Renal cortex interstitium (tissue), 11 donors: Measurements from ENCODE around the gene CHRNA5. TPM values are rescaled to one million over a fixed set of nuclear protein-coding genes. Genes with fewer than 3 reads are reported as not detected.
A peak's percentile ranks its signal among the peaks of the same experiment; 100 is the strongest.

Experiments
- DNase-seq, 11 donors: peaks; one replicate each; pipeline ENCODE4 v3.0.0-alpha.2; 2013; ENCODE audit warnings: low read depth in 9 of 11, low spot score in 4 of 11; ENCODE audit errors: extremely low read depth in 1 of 11
- polyA plus RNA-seq, 3 donors: library from polyadenylated mRNA; unstranded; fragments of 120-200 nt; gene quantifications; one replicate each; pipeline ENCODE4 v1.2.1, GENCODE V29; 2013; ENCODE audit not compliant: insufficient read length in 3 of 3

The CHRNA5 gene
- polyA plus RNA-seq, 3 donors, result 4.3 to 8.6 (median 8.5) TPM

- DNase-seq, result no peak
Measured at GRCh38 chr15:78617076-78617475, 51.8 kb downstream of the CHRNA5 start.

- no peak for DNase-seq
Measured at GRCh38 chr15:78617516-78617915, 52.2 kb downstream of the CHRNA5 start.

- no peak for DNase-seq
Measured at GRCh38 chr15:78618064-78618463, 52.7 kb downstream of the CHRNA5 start.

- peak; percentile 53 to 88 (median 80) for DNase-seq
Measured at GRCh38 chr15:78618490-78618934, 53.2 kb downstream of the CHRNA5 start.

- DNase-seq, result no peak
Measured at GRCh38 chr15:78619022-78619950, 54.0 kb downstream of the CHRNA5 start.

- peak in 2 of 11 donors; percentile 19 to 40 for DNase-seq
Measured at GRCh38 chr15:78620021-78620526, 54.8 kb downstream of the CHRNA5 start.

- peak in 2 of 11 donors; percentile 9 to 45 for DNase-seq
Measured at GRCh38 chr15:78620527-78621421, 55.5 kb downstream of the CHRNA5 start, which contains the start of gene CHRNA3. Gene CHRNA3 (minus strand): TSS chr15:78620996. CDS start chr15:78620794, 202 bp downstream.

- DNase-seq, result no peak
Measured at GRCh38 chr15:78621810-78622402, 56.6 kb downstream of the CHRNA5 start.

GRCh38 chr15:78623786-78624497 lies 58.6 kb downstream of the CHRNA5 start:
- DNase-seq, result no peak

GRCh38 chr15:78624651-78625590 lies 59.6 kb downstream of the CHRNA5 start:
- DNase-seq, result no peak

GRCh38 chr15:78625606-78626280 lies 60.4 kb downstream of the CHRNA5 start:
- DNase-seq, result no peak

- DNase-seq, result no peak
Measured at GRCh38 chr15:78626381-78626995, 61.2 kb downstream of the CHRNA5 start.

- no peak for DNase-seq
Measured at GRCh38 chr15:78627348-78627747, 62.0 kb downstream of the CHRNA5 start.

GRCh38 chr15:78628227-78628626 lies 62.9 kb downstream of the CHRNA5 start:
- DNase-seq, result no peak

- no peak for DNase-seq
Measured at GRCh38 chr15:78629031-78629715, 63.9 kb downstream of the CHRNA5 start.

GRCh38 chr15:78629716-78630065 lies 64.4 kb downstream of the CHRNA5 start:
- no peak for DNase-seq
